HepG2 (cell line): ENCODE measurements around the gene SCYL1. TPM values are rescaled to one million over a fixed set of nuclear protein-coding genes. Genes with fewer than 3 reads are reported as not detected.

ENCODE experiments used
- ATAD3A ChIP-seq: sonication (generic); formaldehyde crosslinking; IDR thresholded peaks from 2 replicates; pipeline ENCODE4 v1.4.0; 2020; ENCODE audit warnings: missing genetic modification reagents
- BHLHE40 ChIP-seq: IDR thresholded peaks from 2 replicates; pipeline ENCODE4 v1.6.1; 2011; ENCODE audit warnings: low read length, improper control_type of control experiment
- GABPB1 ChIP-seq: IDR thresholded peaks from 2 replicates; pipeline ENCODE4 v1.6.1; 2016; ENCODE audit warnings: mild to moderate bottlenecking, missing genetic modification reagents, moderate library complexity, missing compliant biosample characterization
- GZF1 ChIP-seq: sonication (generic); formaldehyde crosslinking; IDR thresholded peaks from 2 replicates; pipeline ENCODE4 v1.5.1; 2020; ENCODE audit warnings: mild to moderate bottlenecking, missing genetic modification reagents
- MAF1 ChIP-seq: sonication (generic); formaldehyde crosslinking; IDR thresholded peaks from 2 replicates; pipeline ENCODE4 v1.5.0; 2020; ENCODE audit warnings: missing genetic modification reagents, borderline replicate concordance
- MAFF ChIP-seq: IDR thresholded peaks from 2 replicates; pipeline ENCODE4 v1.6.1; 2011; ENCODE audit warnings: low read depth, low read length, improper control_type of control experiment
- MATR3 ChIP-seq: sonication (generic); formaldehyde crosslinking; IDR thresholded peaks from 2 replicates; pipeline ENCODE4 v1.4.0; 2020; ENCODE audit warnings: missing genetic modification reagents
- RAD21 ChIP-seq: fragments of 450-650 bp; formaldehyde crosslinking; IDR thresholded peaks from 2 replicates; pipeline ENCODE4 v1.5.0; 2020; ENCODE audit warnings: mild to moderate bottlenecking
- SAFB2 ChIP-seq: sonication (generic); formaldehyde crosslinking; IDR thresholded peaks from 2 replicates; pipeline ENCODE4 v1.5.1; 2020; ENCODE audit warnings: missing genetic modification reagents, low read depth, mild to moderate bottlenecking, borderline replicate concordance
- SALL2 ChIP-seq: sonication (generic); formaldehyde crosslinking; IDR thresholded peaks from 2 replicates; pipeline ENCODE4 v1.8.1; 2023; ENCODE audit warnings: mild to moderate bottlenecking, missing genetic modification reagents, inconsistent platforms
- TP53 ChIP-seq: sonication (generic); formaldehyde crosslinking; conservative IDR thresholded peaks from 2 replicates; pipeline ENCODE4 v1.4.0; 2020; ENCODE audit warnings: missing genetic modification reagents
- ZBTB7B ChIP-seq: sonication (generic); formaldehyde crosslinking; IDR thresholded peaks from 2 replicates; pipeline ENCODE4 v1.4.0; 2020; ENCODE audit warnings: missing genetic modification reagents
- ZKSCAN5 ChIP-seq: sonication (generic); formaldehyde crosslinking; IDR thresholded peaks from 2 replicates; pipeline ENCODE4 v1.5.1; 2020; ENCODE audit warnings: mild to moderate bottlenecking, missing genetic modification reagents
- ZNF550 ChIP-seq: sonication (generic); formaldehyde crosslinking; IDR thresholded peaks from 2 replicates; pipeline ENCODE4 v1.4.0; 2020; ENCODE audit warnings: mild to moderate bottlenecking, missing genetic modification reagents, borderline replicate concordance
- ZNF556 ChIP-seq: sonication (generic); formaldehyde crosslinking; IDR thresholded peaks from 2 replicates; pipeline ENCODE4 v1.4.0; 2020; ENCODE audit warnings: mild to moderate bottlenecking, missing genetic modification reagents, borderline replicate concordance
- ZNF614 ChIP-seq: IDR thresholded peaks from 2 replicates; pipeline ENCODE4 v1.6.1; 2018; ENCODE audit warnings: missing biosample characterization, missing genetic modification reagents, inconsistent platforms, borderline replicate concordance
- ZNF775 ChIP-seq: sonication (generic); formaldehyde crosslinking; IDR thresholded peaks from 2 replicates; pipeline ENCODE4 v1.4.0; 2020; ENCODE audit warnings: missing genetic modification reagents, mild to moderate bottlenecking, moderate library complexity, borderline replicate concordance
- ZSCAN31 ChIP-seq: sonication (generic); formaldehyde crosslinking; IDR thresholded peaks from 2 replicates; pipeline ENCODE4 v1.5.0; 2020; ENCODE audit warnings: low read depth, mild to moderate bottlenecking, missing genetic modification reagents
- polyA plus RNA-seq, 8 experiments: library from polyadenylated mRNA; depleted of rRNA in 3 of 8; stranded (reverse) in 7 of 8; unstranded in 1 of 8; fragments of >200 nt; fragmentation: Illumina TruSeq in 4 of 8; extraction: Trizol in 4 of 8; gene quantifications; 2 replicates each; pipeline versions ENCODE4 v1.2.1 to v1.2.3, GENCODE V29; 2011 to 2016; ENCODE audit warnings: low read depth in 4 of 8, missing spikeins in 1 of 8, mixed read lengths in 1 of 8; ENCODE audit not compliant: insufficient read depth in 1 of 8
- total RNA-seq, 5 experiments: library from RNA; depleted of rRNA; stranded (reverse); fragments of >200 nt; fragmentation: Illumina TruSeq; extraction: Trizol; gene quantifications; 2 replicates each; pipeline ENCODE4 v1.2.3, GENCODE V29; 2016; ENCODE audit warnings: low read depth in 1 of 5
- TF ChIP-seq, protein P1 (sequence below): sonication (generic); formaldehyde crosslinking; IDR thresholded peaks from 2 replicates; pipeline ENCODE4 v1.4.0; 2020; ENCODE audit warnings: missing genetic modification reagents, low read depth, mild to moderate bottlenecking, borderline replicate concordance
- TF ChIP-seq, protein P2 (sequence below): sonication (generic); formaldehyde crosslinking; conservative IDR thresholded peaks from 2 replicates; pipeline ENCODE4 v1.8.0; 2022; ENCODE audit warnings: low read depth, missing genetic modification reagents
- TF ChIP-seq, protein P3 (sequence below): sonication (generic); formaldehyde crosslinking; IDR thresholded peaks from 2 replicates; pipeline ENCODE4 v1.5.0; 2020; ENCODE audit warnings: missing genetic modification reagents
- TF ChIP-seq, protein P4 (sequence below): IDR thresholded peaks from 2 replicates; pipeline ENCODE4 v1.6.1; 2018; ENCODE audit warnings: missing genetic modification reagents, mild to moderate bottlenecking, missing compliant biosample characterization
- TF ChIP-seq, protein P5 (sequence below): sonication (generic); formaldehyde crosslinking; IDR thresholded peaks from 2 replicates; pipeline ENCODE4 v1.5.0; 2020; ENCODE audit warnings: missing genetic modification reagents, mild to moderate bottlenecking, borderline replicate concordance
- TF ChIP-seq, protein P6 (sequence below): sonication (generic); formaldehyde crosslinking; IDR thresholded peaks from 2 replicates; pipeline ENCODE4 v1.4.0; 2020; ENCODE audit warnings: mild to moderate bottlenecking, missing genetic modification reagents

Gene SCYL1
- total and polyA plus RNA-seq, 2 of the 13 experiments (the other 11 are each of a cell fraction or from before 2014, with no cell fraction given): 65.9 to 103 TPM

DNA sequence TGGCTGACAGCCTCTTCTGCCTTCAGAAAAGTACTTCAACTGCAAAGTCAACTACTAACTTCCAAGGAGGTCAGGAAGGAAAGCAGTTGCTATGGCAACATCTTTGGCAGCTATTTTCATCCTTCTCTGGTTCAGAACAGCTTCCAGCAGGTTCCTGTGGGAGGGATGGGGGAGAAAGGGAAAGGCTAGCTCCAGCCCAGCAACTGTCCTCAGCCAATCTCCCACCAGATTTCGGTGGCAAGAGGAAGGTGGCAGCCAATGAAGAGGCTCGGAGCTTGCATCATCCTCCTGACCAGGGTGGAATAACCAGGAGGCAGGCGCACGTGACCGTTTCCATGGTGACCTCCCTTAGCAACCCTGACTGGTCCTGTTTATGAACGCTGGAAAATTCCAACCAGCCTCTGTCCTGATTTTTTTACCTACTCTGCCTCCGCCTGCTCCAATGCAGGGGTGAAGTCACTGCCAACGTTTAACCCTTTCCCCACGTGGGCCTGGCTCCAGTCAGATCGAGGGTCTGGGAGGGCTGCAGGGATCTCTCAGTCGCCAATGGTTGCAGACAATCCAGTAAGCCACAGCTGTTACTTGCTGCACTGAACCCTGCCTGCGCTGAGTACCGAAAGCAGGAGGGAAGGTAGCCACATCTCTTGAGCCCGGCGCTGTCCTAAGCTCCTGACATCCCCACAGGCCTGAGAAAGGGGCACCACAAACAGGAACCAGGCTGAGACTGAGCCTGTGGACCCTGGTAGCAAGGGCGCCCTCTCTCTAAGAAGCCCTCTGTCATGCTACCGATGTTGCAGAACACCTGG is 37.2 kb upstream of the SCYL1 start (continued):
- TF ChIP-seq, protein P1, sequence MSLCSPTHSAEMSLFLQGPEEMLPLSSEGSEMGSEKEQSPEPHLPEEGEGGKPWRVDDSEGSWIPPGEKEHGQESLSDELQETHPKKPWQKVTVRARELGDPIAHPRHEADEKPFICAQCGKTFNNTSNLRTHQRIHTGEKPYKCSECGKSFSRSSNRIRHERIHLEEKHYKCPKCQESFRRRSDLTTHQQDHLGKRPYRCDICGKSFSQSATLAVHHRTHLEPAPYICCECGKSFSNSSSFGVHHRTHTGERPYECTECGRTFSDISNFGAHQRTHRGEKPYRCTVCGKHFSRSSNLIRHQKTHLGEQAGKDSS (CRISPR knock-in tag): no peak
- no peak for TF ChIP-seq GZF1
- peak; percentile 53; the same call in 1 of the 2 replicates for TF ChIP-seq SAFB2 (CRISPR knock-in tag)
- TF ChIP-seq, protein P2, sequence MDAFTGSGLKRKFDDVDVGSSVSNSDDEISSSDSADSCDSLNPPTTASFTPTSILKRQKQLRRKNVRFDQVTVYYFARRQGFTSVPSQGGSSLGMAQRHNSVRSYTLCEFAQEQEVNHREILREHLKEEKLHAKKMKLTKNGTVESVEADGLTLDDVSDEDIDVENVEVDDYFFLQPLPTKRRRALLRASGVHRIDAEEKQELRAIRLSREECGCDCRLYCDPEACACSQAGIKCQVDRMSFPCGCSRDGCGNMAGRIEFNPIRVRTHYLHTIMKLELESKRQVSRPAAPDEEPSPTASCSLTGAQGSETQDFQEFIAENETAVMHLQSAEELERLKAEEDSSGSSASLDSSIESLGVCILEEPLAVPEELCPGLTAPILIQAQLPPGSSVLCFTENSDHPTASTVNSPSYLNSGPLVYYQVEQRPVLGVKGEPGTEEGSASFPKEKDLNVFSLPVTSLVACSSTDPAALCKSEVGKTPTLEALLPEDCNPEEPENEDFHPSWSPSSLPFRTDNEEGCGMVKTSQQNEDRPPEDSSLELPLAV: no peak
- TF ChIP-seq ZNF775 (CRISPR knock-in tag): no peak
- no peak for TF ChIP-seq TP53
- peak; percentile 32; the same call in 1 of the 2 replicates for TF ChIP-seq RAD21 (CRISPR knock-in tag)
- TF ChIP-seq ZNF556 (CRISPR knock-in tag): 0 out of 2 replicates have a peak, but pooled peaks have one; percentile 18
- no peak for TF ChIP-seq MATR3
- TF ChIP-seq, protein P3, sequence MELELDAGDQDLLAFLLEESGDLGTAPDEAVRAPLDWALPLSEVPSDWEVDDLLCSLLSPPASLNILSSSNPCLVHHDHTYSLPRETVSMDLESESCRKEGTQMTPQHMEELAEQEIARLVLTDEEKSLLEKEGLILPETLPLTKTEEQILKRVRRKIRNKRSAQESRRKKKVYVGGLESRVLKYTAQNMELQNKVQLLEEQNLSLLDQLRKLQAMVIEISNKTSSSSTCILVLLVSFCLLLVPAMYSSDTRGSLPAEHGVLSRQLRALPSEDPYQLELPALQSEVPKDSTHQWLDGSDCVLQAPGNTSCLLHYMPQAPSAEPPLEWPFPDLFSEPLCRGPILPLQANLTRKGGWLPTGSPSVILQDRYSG: no peak
- TF ChIP-seq, protein P4, sequence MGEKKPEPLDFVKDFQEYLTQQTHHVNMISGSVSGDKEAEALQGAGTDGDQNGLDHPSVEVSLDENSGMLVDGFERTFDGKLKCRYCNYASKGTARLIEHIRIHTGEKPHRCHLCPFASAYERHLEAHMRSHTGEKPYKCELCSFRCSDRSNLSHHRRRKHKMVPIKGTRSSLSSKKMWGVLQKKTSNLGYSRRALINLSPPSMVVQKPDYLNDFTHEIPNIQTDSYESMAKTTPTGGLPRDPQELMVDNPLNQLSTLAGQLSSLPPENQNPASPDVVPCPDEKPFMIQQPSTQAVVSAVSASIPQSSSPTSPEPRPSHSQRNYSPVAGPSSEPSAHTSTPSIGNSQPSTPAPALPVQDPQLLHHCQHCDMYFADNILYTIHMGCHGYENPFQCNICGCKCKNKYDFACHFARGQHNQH (CRISPR knock-in tag): peak; percentile 63; the same call in 1 of the 2 replicates
- TF ChIP-seq GABPB1 (CRISPR knock-in tag): no peak; the same call in 1 of the 2 replicates
- TF ChIP-seq ZNF614: peak; percentile 49; the same call in 1 of the 2 replicates
- no peak for TF ChIP-seq ZKSCAN5 (CRISPR knock-in tag)
- peak; percentile 95 for TF ChIP-seq ZBTB7B (CRISPR knock-in tag)
- TF ChIP-seq ZSCAN31 (CRISPR knock-in tag): peak; percentile 17; the same call in 1 of the 2 replicates
- peak; percentile 99 for TF ChIP-seq BHLHE40
- TF ChIP-seq SALL2 (CRISPR knock-in tag): 0 out of 2 replicates have a peak, but pooled peaks have one; percentile 27
- TF ChIP-seq, protein P5, sequence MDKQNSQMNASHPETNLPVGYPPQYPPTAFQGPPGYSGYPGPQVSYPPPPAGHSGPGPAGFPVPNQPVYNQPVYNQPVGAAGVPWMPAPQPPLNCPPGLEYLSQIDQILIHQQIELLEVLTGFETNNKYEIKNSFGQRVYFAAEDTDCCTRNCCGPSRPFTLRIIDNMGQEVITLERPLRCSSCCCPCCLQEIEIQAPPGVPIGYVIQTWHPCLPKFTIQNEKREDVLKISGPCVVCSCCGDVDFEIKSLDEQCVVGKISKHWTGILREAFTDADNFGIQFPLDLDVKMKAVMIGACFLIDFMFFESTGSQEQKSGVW (CRISPR knock-in tag): no peak
- TF ChIP-seq MAF1 (CRISPR knock-in tag): no peak
- TF ChIP-seq ATAD3A: no peak
- peak; percentile 21; the same call in 1 of the 2 replicates for TF ChIP-seq ZNF550
- TF ChIP-seq, protein P6, sequence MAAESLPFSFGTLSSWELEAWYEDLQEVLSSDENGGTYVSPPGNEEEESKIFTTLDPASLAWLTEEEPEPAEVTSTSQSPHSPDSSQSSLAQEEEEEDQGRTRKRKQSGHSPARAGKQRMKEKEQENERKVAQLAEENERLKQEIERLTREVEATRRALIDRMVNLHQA (CRISPR knock-in tag): no peak
- TF ChIP-seq MAFF: no peak
